Transverse colon (tissue), 3 donors: ENCODE data around the gene ANKRD33B.

Source experiments
- POLR2A ChIP-seq: fragments of 450-650 bp; IDR thresholded peaks from one replicate; pipeline ENCODE4 v1.6.1; 2016; ENCODE audit warnings: antibody characterized with exemption, mild to moderate bottlenecking, moderate library complexity
- TF ChIP-seq, protein P1 (sequence below), 5 experiments: fragments of 200-600 bp in 3 of 5; fragments of 450-650 bp in 2 of 5; sonication (generic) in 3 of 5; IDR thresholded peaks; 1 replicate in 2 of 5; 2 replicates in 3 of 5; pipeline ENCODE4 v1.5.1; 2016 to 2017; ENCODE audit warnings: antibody characterized with exemption in 5 of 5, inconsistent platforms in 3 of 5, mild to moderate bottlenecking in 2 of 5, moderate library complexity in 1 of 5

DNA sequence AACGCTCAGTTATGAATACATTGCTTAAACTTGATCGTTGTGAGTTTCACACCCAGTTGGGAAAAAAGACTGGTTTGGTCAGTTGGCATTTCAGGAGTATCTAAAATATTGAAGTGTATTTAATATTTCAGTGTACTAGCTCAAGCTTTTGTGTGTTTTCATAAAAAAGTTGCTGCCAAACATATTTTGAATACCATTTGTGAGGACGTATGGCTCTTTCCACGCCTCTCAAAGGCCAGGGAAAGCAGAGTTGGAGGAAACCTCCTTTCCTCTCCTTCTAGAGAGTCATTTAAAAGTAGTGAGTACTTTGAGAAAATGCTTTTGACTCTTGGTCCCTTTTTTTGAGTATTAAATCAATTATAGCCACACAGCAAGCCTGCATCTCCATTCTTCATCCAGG lies 43.2 kb upstream of the ANKRD33B start:
- TF ChIP-seq, protein P1, sequence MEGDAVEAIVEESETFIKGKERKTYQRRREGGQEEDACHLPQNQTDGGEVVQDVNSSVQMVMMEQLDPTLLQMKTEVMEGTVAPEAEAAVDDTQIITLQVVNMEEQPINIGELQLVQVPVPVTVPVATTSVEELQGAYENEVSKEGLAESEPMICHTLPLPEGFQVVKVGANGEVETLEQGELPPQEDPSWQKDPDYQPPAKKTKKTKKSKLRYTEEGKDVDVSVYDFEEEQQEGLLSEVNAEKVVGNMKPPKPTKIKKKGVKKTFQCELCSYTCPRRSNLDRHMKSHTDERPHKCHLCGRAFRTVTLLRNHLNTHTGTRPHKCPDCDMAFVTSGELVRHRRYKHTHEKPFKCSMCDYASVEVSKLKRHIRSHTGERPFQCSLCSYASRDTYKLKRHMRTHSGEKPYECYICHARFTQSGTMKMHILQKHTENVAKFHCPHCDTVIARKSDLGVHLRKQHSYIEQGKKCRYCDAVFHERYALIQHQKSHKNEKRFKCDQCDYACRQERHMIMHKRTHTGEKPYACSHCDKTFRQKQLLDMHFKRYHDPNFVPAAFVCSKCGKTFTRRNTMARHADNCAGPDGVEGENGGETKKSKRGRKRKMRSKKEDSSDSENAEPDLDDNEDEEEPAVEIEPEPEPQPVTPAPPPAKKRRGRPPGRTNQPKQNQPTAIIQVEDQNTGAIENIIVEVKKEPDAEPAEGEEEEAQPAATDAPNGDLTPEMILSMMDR (IDR thresholded peaks at IDR 0.05) = no peak
- no peak for TF ChIP-seq POLR2A
